HCT116 (cell line): ENCODE data around the gene CX3CR1. TPM values are rescaled to one million over a fixed set of nuclear protein-coding genes. Genes with fewer than 3 reads are reported as not detected.

Experiments used
- ATAC-seq: fragments of 200-7000 bp; cut with Tn5 transposase; 2 replicates; pipeline ENCODE4 v1.9.1; 2020; ENCODE audit warnings: mild to moderate bottlenecking, moderate library complexity
- BruUV-seq: library from RNA; stranded (reverse); fragments of 400-500 nt; replicated peaks from 2 replicates; lab custom pipeline; 2021; lab: Mats Ljungman, UMichigan
- CTCF ChIA-PET: fragments of 300-600 bp; sonication (Branson Sonifier 250); formaldehyde crosslinking; loops from one replicate; lab custom pipeline; 2021; ENCODE audit warnings: antibody characterized with exemption; lab: Charles Lee
- POLR2A ChIA-PET: fragments of 300-600, 350-600 bp; sonication (Branson Sonifier 250); formaldehyde crosslinking; loops from one replicate; lab custom pipeline; 2021; ENCODE audit warnings: antibody characterized with exemption; lab: Charles Lee
- RAD21 ChIA-PET, 2 experiments: fragments of 300-600 bp; sonication (Branson Sonifier 250); formaldehyde crosslinking; loops; one replicate each; lab custom pipeline; 2023; ENCODE audit warnings: low total read pairs in 2 of 2; ENCODE audit not compliant: uncharacterized antibody in 2 of 2, unreplicated experiment in 2 of 2, low non-redundant PET in 1 of 2; lab: Charles Lee
- DNase-seq: peaks from one replicate; pipeline ENCODE4 v3.0.0-alpha.2; 2010; ENCODE audit warnings: low read depth, low spot score
- H2AFZ ChIP-seq: fragments of 200-600 bp; shearing (Covaris generic), sonication (generic); 2 replicates; pipeline ENCODE4 v1.6.1; 2017; ENCODE audit warnings: low read depth, mixed run types, mixed read lengths, antibody characterized with exemption, low read length; ENCODE audit not compliant: poor library complexity, severe bottlenecking
- H3K27ac ChIP-seq: 2 replicates; pipeline ENCODE4 v1.5.1; 2012; ENCODE audit warnings: low read depth, low read length
- H3K27me3 ChIP-seq: fragments of 200-600 bp; sonication (generic); 2 replicates; pipeline ENCODE4 v1.6.1; 2016; ENCODE audit warnings: mixed run types, low read length, mixed read lengths; ENCODE audit not compliant: insufficient read depth
- H3K36me3 ChIP-seq, 2 experiments: fragments of 200-500 bp in 1 of 2; fragments of 200-600 bp in 1 of 2; sonication (Bioruptor generic) in 1 of 2; sonication (generic) in 1 of 2; 2 replicates each; pipeline versions ENCODE4 v1.5.1 to v1.6.1; 2014 to 2016; ENCODE audit warnings: low read length in 2 of 2, inconsistent platforms in 1 of 2, mixed read lengths in 1 of 2, mixed run types in 1 of 2; ENCODE audit not compliant: insufficient read depth in 2 of 2, control insufficient read depth in 1 of 2
- H3K4me1 ChIP-seq, 2 experiments: fragments of 200-600 bp in 1 of 2; sonication (generic) in 1 of 2; 2 replicates each; pipeline versions ENCODE4 v1.5.1 to v1.6.1; 2012 to 2017; ENCODE audit warnings: low read length in 2 of 2, inconsistent platforms in 1 of 2, mild to moderate bottlenecking in 1 of 2, mixed read lengths in 1 of 2, mixed run types in 1 of 2, moderate library complexity in 1 of 2; ENCODE audit not compliant: insufficient read depth in 2 of 2, control insufficient read depth in 1 of 2
- H3K4me2 ChIP-seq: fragments of 200-600 bp; sonication (generic); 2 replicates; pipeline ENCODE4 v1.6.1; 2017; ENCODE audit warnings: mixed run types, low read length, mixed read lengths
- H3K4me3 ChIP-seq, 2 experiments: fragments of 200-600 bp in 1 of 2; sonication (generic) in 1 of 2; replicated peaks in 1 of 2; 2 replicates each; pipeline ENCODE4 v1.5.1; 2011 to 2016; ENCODE audit warnings: low read length in 2 of 2, control low read depth in 1 of 2, low read depth in 1 of 2, mild to moderate bottlenecking in 1 of 2, mixed read lengths in 1 of 2, mixed run types in 1 of 2
- H3K79me2 ChIP-seq: fragments of 200-600 bp; sonication (generic); 2 replicates; pipeline ENCODE4 v1.6.1; 2017; ENCODE audit warnings: mild to moderate bottlenecking, mixed run types, low read length, moderate library complexity, mixed read lengths; ENCODE audit not compliant: insufficient read depth
- H3K9ac ChIP-seq: fragments of 200-600 bp; sonication (generic); 2 replicates; pipeline ENCODE4 v1.6.1; 2016; ENCODE audit warnings: low read length, mixed read lengths
- H3K9me2 ChIP-seq: fragments of 200-600 bp; sonication (generic), shearing (Covaris generic); 2 replicates; pipeline ENCODE4 v1.6.1; 2017; ENCODE audit warnings: mixed run types, mild to moderate bottlenecking, moderate library complexity; ENCODE audit not compliant: insufficient read depth
- H3K9me3 ChIP-seq, 2 experiments: fragments of 200-500 bp in 1 of 2; fragments of 200-600 bp in 1 of 2; sonication (Bioruptor generic) in 1 of 2; sonication (generic) in 1 of 2; 2 replicates each; pipeline ENCODE4 v1.6.1; 2014 to 2017; ENCODE audit warnings: low read length in 2 of 2, mixed read lengths in 2 of 2, inconsistent platforms in 1 of 2, low read depth in 1 of 2, mild to moderate bottlenecking in 1 of 2, mixed run types in 1 of 2, moderate library complexity in 1 of 2; ENCODE audit not compliant: control insufficient read depth in 1 of 2, insufficient read depth in 1 of 2
- H4K20me1 ChIP-seq: fragments of 200-600 bp; sonication (generic), shearing (Covaris generic); 2 replicates; pipeline ENCODE4 v1.6.1; 2017; ENCODE audit warnings: mixed run types, mild to moderate bottlenecking, moderate library complexity; ENCODE audit not compliant: insufficient read depth
- ATF3 ChIP-seq: IDR thresholded peaks from 2 replicates; pipeline ENCODE4 v1.6.1; 2012
- EGR1 ChIP-seq: IDR thresholded peaks from 2 replicates; pipeline ENCODE4 v1.6.1; 2012; ENCODE audit warnings: low read depth
- ELF1 ChIP-seq: IDR thresholded peaks from 2 replicates; pipeline ENCODE4 v1.6.1; 2012; ENCODE audit warnings: low read depth, borderline replicate concordance
- RAD21 ChIP-seq: IDR thresholded peaks from 2 replicates; pipeline ENCODE4 v1.6.1; 2012; ENCODE audit warnings: low read depth, mild to moderate bottlenecking
- REST ChIP-seq: IDR thresholded peaks from 2 replicates; pipeline ENCODE4 v1.6.1; 2012; ENCODE audit warnings: low read depth
- YY1 ChIP-seq: IDR thresholded peaks from 2 replicates; pipeline ENCODE4 v1.6.1; 2011; ENCODE audit warnings: low read length, low read depth, moderate library complexity, mild to moderate bottlenecking; ENCODE audit not compliant: insufficient replicate concordance; ENCODE audit errors: extremely low read depth
- ZBTB33 ChIP-seq: IDR thresholded peaks from 2 replicates; pipeline ENCODE4 v1.6.1; 2011; ENCODE audit warnings: mild to moderate bottlenecking, low read length, moderate library complexity; ENCODE audit not compliant: insufficient replicate concordance; ENCODE audit errors: extremely low read depth
- ZFX ChIP-seq: fragments of 450-650 bp; IDR thresholded peaks from 2 replicates; pipeline ENCODE4 v1.6.1; 2017
- ZNF274 ChIP-seq: fragments of 200-500 bp; sonication (Bioruptor generic); IDR thresholded peaks from 2 replicates; pipeline ENCODE4 v1.6.1; 2014; ENCODE audit warnings: mild to moderate bottlenecking, low read depth, low read length, inconsistent platforms
- intact Hi-C: fragments of 100-400 bp; cut with micrococcal nuclease; formaldehyde crosslinking; loops from 2 replicates; pipeline ENCODE4 v1.10.0; 2022
- total RNA-seq: library from RNA; stranded (reverse); gene quantifications from one replicate; pipeline ENCODE4 v1.2.1, GENCODE V29; 2021; ENCODE audit not compliant: unreplicated experiment

The CX3CR1 gene
- total RNA-seq, 1 experiment from 2014 or later = 0.10 TPM

- TF ChIP-seq ELF1 = no peak
These were observed 45.2 kb downstream of the CX3CR1 start (continued) for GRCh38 chr3:39234651-39235050.

- H3K9me3 ChIP-seq = no peaks in the 10 kb centered on the region
- no peaks in the 10 kb centered on the region for H3K79me2 ChIP-seq
- POLR2A ChIA-PET = no interaction called here
- RAD21 ChIA-PET = no interaction called here
- no peak overlapping the region for H3K9ac ChIP-seq
- H3K36me3 ChIP-seq = no peaks in the 10 kb centered on the region
- no peak overlapping the region for H3K4me3 ChIP-seq
- H4K20me1 ChIP-seq = no peaks in the 10 kb centered on the region
- no TSS peak for BruUV-seq
- CTCF ChIA-PET = no interaction called here
- H3K27me3 ChIP-seq = peaks cover 25% of the 10 kb centered on the region
- no peak for DNase-seq
- no peaks in the 10 kb centered on the region for H3K4me1 ChIP-seq
- H3K27ac ChIP-seq = no peak overlapping the region
- H2AFZ ChIP-seq = no peak overlapping the region
- intact Hi-C loops = no loop called here
- ATAC-seq = no peak
- no peak overlapping the region for H3K4me2 ChIP-seq
- no peaks in the 10 kb centered on the region for H3K9me2 ChIP-seq
- TF ChIP-seq ZNF274 = no peak
These were observed 47.0 kb downstream of the CX3CR1 start for GRCh38 chr3:39232859-39233258.

- intact Hi-C loops = no loop called here
- no peaks in the 10 kb centered on the region for H4K20me1 ChIP-seq
- no peaks in the 10 kb centered on the region for H3K4me1 ChIP-seq
- H2AFZ ChIP-seq = no peak overlapping the region
- ChIA-PET RAD21 (no interaction called here), POLR2A (no interaction called here), CTCF (no interaction called here)
- H3K9me2 ChIP-seq = no peaks in the 10 kb centered on the region
- H3K79me2 ChIP-seq = no peaks in the 10 kb centered on the region
- DNase-seq (no peak), ATAC-seq (no peak)
- H3K4me2 ChIP-seq = no peak overlapping the region
- H3K4me3 ChIP-seq = no peak overlapping the region
- BruUV-seq = no TSS peak
- no peak overlapping the region for H3K9ac ChIP-seq
- no peaks in the 10 kb centered on the region for H3K9me3 ChIP-seq
- no peaks in the 10 kb centered on the region for H3K36me3 ChIP-seq
- H3K27ac ChIP-seq = no peak overlapping the region
- no peak for TF ChIP-seq ATF3
- no peak for TF ChIP-seq ZBTB33
- no peak for TF ChIP-seq YY1
- TF ChIP-seq RAD21 = no peak
- TF ChIP-seq ZFX = no peak
- TF ChIP-seq EGR1 = no peak
- TF ChIP-seq REST = no peak
- TF ChIP-seq ZNF274 = no peak
- peaks cover 22% of the 10 kb centered on the region for H3K27me3 ChIP-seq
These were observed 49.4 kb downstream of the CX3CR1 start for GRCh38 chr3:39230453-39230852.
